Endothelial cell (in vitro differentiated cells): ENCODE results near the gene DLG1. TPM values are rescaled to one million over a fixed set of nuclear protein-coding genes. Genes with fewer than 3 reads are reported as not detected.

Source experiments
- DNase-seq: peaks from one replicate; pipeline ENCODE4 v3.0.0; 2021; ENCODE audit warnings: low spot score
- H3K27ac Mint-ChIP-seq: one replicate; pipeline ENCODE4 v1.8.0; 2021; ENCODE audit warnings: mixed read lengths, inconsistent platforms; ENCODE audit not compliant: unreplicated experiment
- H3K27me3 Mint-ChIP-seq: one replicate; pipeline ENCODE4 v1.8.0; 2021; ENCODE audit warnings: mild to moderate bottlenecking, moderate library complexity, mixed read lengths, inconsistent platforms; ENCODE audit not compliant: unreplicated experiment
- H3K36me3 Mint-ChIP-seq: one replicate; pipeline ENCODE4 v1.8.0; 2021; ENCODE audit warnings: mild to moderate bottlenecking, low read depth, mixed read lengths, inconsistent platforms; ENCODE audit not compliant: unreplicated experiment
- H3K4me1 Mint-ChIP-seq: one replicate; pipeline ENCODE4 v1.8.0; 2021; ENCODE audit warnings: mild to moderate bottlenecking, mixed read lengths, inconsistent platforms; ENCODE audit not compliant: unreplicated experiment
- H3K4me3 Mint-ChIP-seq: one replicate; pipeline ENCODE4 v1.8.0; 2021; ENCODE audit warnings: mild to moderate bottlenecking, mixed read lengths, inconsistent platforms; ENCODE audit not compliant: unreplicated experiment
- H3K9me3 Mint-ChIP-seq: one replicate; pipeline ENCODE4 v1.8.0; 2021; ENCODE audit warnings: mixed read lengths, inconsistent platforms; ENCODE audit not compliant: unreplicated experiment
- total RNA-seq: library from RNA; stranded (reverse); fragmentation: NEBNext Ultra II Directional; extraction: Animal tissue kit (Norgen Biotek cat#: 25700); gene quantifications from one replicate; pipeline ENCODE4 v1.2.1, GENCODE V29; 2021; ENCODE audit not compliant: unreplicated experiment
- TF ChIP-seq, protein P1 (sequence below): fragments of 200-600 bp; sonication (generic); IDR thresholded peaks from one replicate; pipeline ENCODE4 v1.5.0; 2021; ENCODE audit warnings: antibody characterized with exemption; ENCODE audit not compliant: unreplicated experiment

Gene DLG1
- total RNA-seq, 1 donor from 2014 or later, result 75.5 TPM

DNA sequence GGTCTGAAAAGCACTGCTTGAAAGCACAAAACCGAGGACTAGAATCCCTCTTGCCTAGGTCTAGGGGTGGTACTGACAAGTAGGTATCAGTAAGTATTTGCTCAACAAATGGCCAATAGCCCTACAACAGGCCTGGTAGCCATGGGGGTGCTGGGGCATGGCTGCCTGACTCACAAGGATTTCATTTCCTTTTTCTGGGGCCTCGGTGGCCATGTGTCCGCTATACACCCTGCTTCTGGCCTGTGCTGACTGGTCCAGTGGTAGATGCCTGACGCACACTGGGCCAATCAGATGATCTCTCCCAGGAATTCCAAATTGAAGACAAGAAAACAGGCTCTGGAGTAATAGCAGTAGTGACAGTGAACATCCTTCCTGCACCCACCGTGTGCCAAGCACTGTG is 298.2 kb downstream of the DLG1 start:
- DNase-seq, result no peak
- Mint-ChIP-seq H3K36me3 (peaks cover 5% of the 10 kb centered on the region), H3K4me3 (no peak overlapping the region), H3K4me1 (peaks cover 5% of the 10 kb centered on the region), H3K27me3 (peaks cover 11% of the 10 kb centered on the region), H3K9me3 (no peaks in the 10 kb centered on the region), H3K27ac (no peak overlapping the region)
- TF ChIP-seq, protein P1, sequence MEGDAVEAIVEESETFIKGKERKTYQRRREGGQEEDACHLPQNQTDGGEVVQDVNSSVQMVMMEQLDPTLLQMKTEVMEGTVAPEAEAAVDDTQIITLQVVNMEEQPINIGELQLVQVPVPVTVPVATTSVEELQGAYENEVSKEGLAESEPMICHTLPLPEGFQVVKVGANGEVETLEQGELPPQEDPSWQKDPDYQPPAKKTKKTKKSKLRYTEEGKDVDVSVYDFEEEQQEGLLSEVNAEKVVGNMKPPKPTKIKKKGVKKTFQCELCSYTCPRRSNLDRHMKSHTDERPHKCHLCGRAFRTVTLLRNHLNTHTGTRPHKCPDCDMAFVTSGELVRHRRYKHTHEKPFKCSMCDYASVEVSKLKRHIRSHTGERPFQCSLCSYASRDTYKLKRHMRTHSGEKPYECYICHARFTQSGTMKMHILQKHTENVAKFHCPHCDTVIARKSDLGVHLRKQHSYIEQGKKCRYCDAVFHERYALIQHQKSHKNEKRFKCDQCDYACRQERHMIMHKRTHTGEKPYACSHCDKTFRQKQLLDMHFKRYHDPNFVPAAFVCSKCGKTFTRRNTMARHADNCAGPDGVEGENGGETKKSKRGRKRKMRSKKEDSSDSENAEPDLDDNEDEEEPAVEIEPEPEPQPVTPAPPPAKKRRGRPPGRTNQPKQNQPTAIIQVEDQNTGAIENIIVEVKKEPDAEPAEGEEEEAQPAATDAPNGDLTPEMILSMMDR, result no peak

DNA sequence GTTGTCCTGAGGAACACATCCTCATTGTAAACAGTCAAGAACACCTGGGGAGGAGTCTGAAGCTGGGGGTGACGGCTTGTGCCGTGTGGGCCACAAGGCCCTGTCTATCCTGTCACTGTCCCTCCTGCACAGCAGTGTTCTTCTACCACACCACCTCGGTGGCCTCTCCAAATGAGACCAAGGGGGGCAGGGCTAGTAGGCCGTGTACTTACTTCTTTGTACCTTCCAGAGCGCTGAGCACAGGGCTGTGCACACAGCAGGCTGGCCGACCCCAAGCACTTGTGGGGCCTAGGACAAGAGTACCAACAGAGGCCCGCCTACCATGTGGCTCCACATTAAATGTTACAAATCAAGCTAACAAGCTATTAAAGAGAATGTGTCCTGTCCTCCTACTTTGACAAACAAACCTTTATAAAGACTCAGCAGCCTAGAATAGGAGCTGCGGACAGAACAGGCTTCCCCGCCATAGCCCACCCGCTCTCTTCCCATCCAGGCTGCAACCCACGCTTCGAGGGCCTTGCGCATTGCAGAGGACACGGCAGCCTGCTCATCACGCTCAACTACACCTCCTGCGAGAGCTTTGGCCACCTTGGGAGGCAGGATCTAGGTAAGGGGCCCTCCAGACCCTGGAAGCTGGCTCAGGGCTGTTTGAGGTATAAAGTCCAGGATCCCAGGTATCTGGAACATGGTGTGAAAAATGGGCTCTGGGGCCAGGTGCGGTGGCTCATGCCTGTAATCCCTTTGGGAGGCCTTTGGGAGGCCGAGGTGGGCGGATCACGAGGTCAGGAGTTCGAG is 299.2 kb downstream of the DLG1 start:
- Mint-ChIP-seq H3K27ac (no peak overlapping the region), H3K36me3 (peaks cover 3% of the 10 kb centered on the region), H3K4me3 (no peak overlapping the region), H3K27me3 (peaks cover 7% of the 10 kb centered on the region), H3K4me1 (peaks cover 5% of the 10 kb centered on the region), H3K9me3 (no peaks in the 10 kb centered on the region)
- no peak for DNase-seq
- TF ChIP-seq, protein P1, result no peak

DNA sequence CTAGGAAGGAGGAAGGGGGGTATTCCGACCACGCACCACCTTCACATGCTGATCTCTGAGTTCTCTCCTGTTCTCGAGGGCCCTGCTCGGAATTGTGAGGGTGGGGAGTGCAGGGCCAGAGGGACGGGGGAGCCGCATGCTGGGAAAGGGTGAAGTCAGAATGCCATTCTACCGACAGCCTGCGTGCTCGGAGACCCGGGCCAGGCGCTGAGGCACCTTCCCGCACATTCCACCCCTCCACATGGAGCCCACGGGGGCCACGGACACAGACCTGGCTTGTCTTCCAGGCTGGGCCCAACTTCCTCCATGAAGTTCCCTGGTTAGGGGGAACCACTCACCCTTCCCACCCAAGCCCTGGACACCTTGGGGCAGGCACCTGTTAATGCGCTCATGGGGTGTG is 301.1 kb downstream of the DLG1 start:
- no peak overlapping the region for H3K4me3 Mint-ChIP-seq
- H3K27me3 Mint-ChIP-seq, result peaks cover 8% of the 10 kb centered on the region
- no peaks in the 10 kb centered on the region for H3K9me3 Mint-ChIP-seq
- no peak for DNase-seq
- peaks cover 3% of the 10 kb centered on the region for H3K36me3 Mint-ChIP-seq
- H3K4me1 Mint-ChIP-seq, result peaks cover 3% of the 10 kb centered on the region
- H3K27ac Mint-ChIP-seq, result no peak overlapping the region
- TF ChIP-seq, protein P1, result no peak

DNA sequence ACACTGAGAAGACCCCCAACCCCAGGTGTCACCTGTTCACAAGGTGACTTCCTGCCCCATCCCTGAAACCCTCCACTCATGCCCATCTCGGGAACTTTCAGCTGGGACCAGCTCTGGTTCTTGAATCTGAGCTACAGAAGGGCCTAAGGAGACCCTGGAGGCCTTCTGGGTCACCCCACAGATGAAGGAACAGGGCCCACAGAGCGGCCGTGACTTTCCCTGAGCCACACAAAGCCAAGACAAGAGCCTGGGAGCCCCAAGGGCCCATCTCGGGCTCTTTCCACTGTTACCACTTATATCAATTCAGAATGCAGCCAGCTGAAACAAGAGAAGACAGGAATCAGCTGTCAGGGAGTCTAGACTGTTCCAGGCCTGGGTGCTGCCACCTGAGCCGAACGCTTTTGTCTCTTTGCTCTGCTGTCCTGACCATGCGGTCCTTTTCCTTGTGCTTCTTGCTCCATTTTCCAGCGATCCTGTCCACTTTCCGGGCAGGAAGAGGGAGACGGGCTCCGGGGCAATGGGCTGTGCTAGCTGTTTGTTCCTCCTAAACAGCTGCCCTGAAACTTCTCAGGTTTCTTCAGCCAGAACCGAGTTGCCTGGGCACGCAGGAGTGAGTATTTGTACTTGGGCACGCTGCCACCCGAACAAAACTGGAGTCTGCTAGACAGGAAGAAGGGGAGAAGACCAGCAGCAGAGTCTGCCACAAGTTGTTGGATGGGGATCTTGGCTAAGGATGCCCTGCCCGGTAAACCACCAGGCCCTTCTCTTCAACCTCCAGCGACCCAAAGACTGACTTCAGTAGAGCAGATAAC is 301.8 kb downstream of the DLG1 start:
- H3K27me3 Mint-ChIP-seq, result peaks cover 7% of the 10 kb centered on the region
- TF ChIP-seq, protein P1, result no peak
- no peaks in the 10 kb centered on the region for H3K9me3 Mint-ChIP-seq
- H3K4me1 Mint-ChIP-seq, result peaks cover 1% of the 10 kb centered on the region
- H3K4me3 Mint-ChIP-seq, result no peak overlapping the region
- no peak for DNase-seq
- no peak overlapping the region for H3K27ac Mint-ChIP-seq
- H3K36me3 Mint-ChIP-seq, result peaks cover 2% of the 10 kb centered on the region
